Gastrocnemius medialis (tissue), 4 donors: ENCODE measurements around the gene BASP1. TPM values are rescaled to one million over a fixed set of nuclear protein-coding genes. Genes with fewer than 3 reads are reported as not detected.

ENCODE experiments used
- ATAC-seq, 2 donors: fragments of 150-250 bp; one replicate each; pipeline ENCODE4 v1.9.1; 2016
- DNase-seq, 2 donors: peaks; one replicate each; pipeline ENCODE4 v3.0.0-alpha.2; 2019
- H3K27ac ChIP-seq, 4 donors: fragments of 200-600 bp; sonication (generic); 1 replicate in 1 of 4; 2 replicates in 3 of 4; pipeline ENCODE4 v1.5.1; 2016 to 2018; ENCODE audit warnings: mild to moderate bottlenecking in 2 of 4, moderate library complexity in 1 of 4
- H3K27me3 ChIP-seq, 3 donors: fragments of 200-600 bp; sonication (generic) in 2 of 3; 1 replicate in 1 of 3; 2 replicates in 2 of 3; pipeline versions ENCODE4 v1.5.1 to v1.6.0; 2016 to 2019; ENCODE audit warnings: mild to moderate bottlenecking in 1 of 3, moderate library complexity in 1 of 3
- H3K36me3 ChIP-seq, 2 donors: fragments of 200-600 bp; sonication (generic) in 1 of 2; one replicate each; pipeline ENCODE4 v1.5.1; 2017 to 2018
- H3K4me1 ChIP-seq, 2 donors: fragments of 200-600 bp; sonication (generic) in 1 of 2; one replicate each; pipeline ENCODE4 v1.5.1; 2016 to 2017; ENCODE audit warnings: mild to moderate bottlenecking in 2 of 2
- H3K4me3 ChIP-seq, 4 donors: fragments of 200-600 bp; sonication (generic) in 3 of 4; 1 replicate in 1 of 4; 2 replicates in 3 of 4; pipeline ENCODE4 v1.5.1; 2016 to 2019; ENCODE audit warnings: mild to moderate bottlenecking in 2 of 4
- H3K9me3 ChIP-seq, 3 donors: fragments of 200-600 bp; sonication (generic) in 2 of 3; 1 replicate in 1 of 3; 2 replicates in 2 of 3; pipeline ENCODE4 v1.5.1; 2016 to 2019
- CTCF ChIP-seq, 5 experiments: fragments of 450-650 bp in 3 of 5; fragments of 200-600 bp in 2 of 5; sonication (generic) in 2 of 5; IDR thresholded peaks in 4 of 5; conservative IDR thresholded peaks in 1 of 5; 1 replicate in 4 of 5; 2 replicates in 1 of 5; pipeline ENCODE4 v1.5.1; 2016 to 2019; ENCODE audit warnings: antibody characterized with exemption in 5 of 5, mild to moderate bottlenecking in 3 of 5, moderate library complexity in 3 of 5
- POLR2A ChIP-seq, 2 donors: fragments of 450-650 bp; IDR thresholded peaks; one replicate each; pipeline ENCODE4 v1.6.1; 2017; ENCODE audit warnings: antibody characterized with exemption in 2 of 2, mild to moderate bottlenecking in 2 of 2, moderate library complexity in 2 of 2
- in situ Hi-C, 4 donors: fragments of 200-750 bp; cut with MboI; loops; one replicate each; pipeline versions ENCODE4 v1.15.0 to v1.8.0; 2017; ENCODE audit warnings: low sequenced_read_pairs in 4 of 4
- intact Hi-C: fragments of 100-400 bp; cut with DNase I; formaldehyde crosslinking; loops from one replicate; pipeline ENCODE4 v1.15.1; 2023; ENCODE audit warnings: low total_unique reads
- total RNA-seq, 4 donors: library from RNA; depleted of rRNA; stranded (reverse); fragments of >200 nt; gene quantifications; one replicate each; pipeline versions ENCODE4 v1.1.0 to v1.2.3, GENCODE V29; 2016

The BASP1 gene
- total RNA-seq, 4 donors from 2014 or later, result 0.82 to 4.0 (median 4.0) TPM; not detected in 1

- Histone ChIP-seq H3K36me3 (no peaks in the 10 kb centered on the region), H3K4me3 (no peak overlapping the region), H3K27me3 (peaks cover 30 to 69% (median 52%) of the 10 kb centered on the region in 3 donors), H3K27ac (no peak overlapping the region), H3K4me1 (peaks cover 0 to 9% of the 10 kb centered on the region in 2 donors), H3K9me3 (no peaks in the 10 kb centered on the region)
- DNase-seq, result no peak
- in situ Hi-C loops (loop anchor here in 1 of 4 donors (10.0 kb wide), 1 partner anchor 1094 kb away; no protein-coding TSS in a partner anchor), intact Hi-C loops (no loop called here)
- ATAC-seq, result no peak
- TF ChIP-seq CTCF (IDR thresholded peaks at IDR 0.05 in 4 of 5, conservative IDR thresholded peaks at IDR 0.05 in 1 of 5) (no peak), POLR2A (IDR thresholded peaks at IDR 0.05) (no peak)
Measured at GRCh38 chr5:17220469-17220868, 3.0 kb downstream of the BASP1 start.

GRCh38 chr5:17221843-17222636 is 4.6 kb downstream of the BASP1 start:
- TF ChIP-seq POLR2A (IDR thresholded peaks at IDR 0.05), result no peak
- TF ChIP-seq CTCF (IDR thresholded peaks at IDR 0.05 in 4 of 5, conservative IDR thresholded peaks at IDR 0.05 in 1 of 5), result no peak
- H3K9me3 ChIP-seq, result no peaks in the 10 kb centered on the region
- peaks cover 21 to 61% (median 37%) of the 10 kb centered on the region in 3 donors for H3K27me3 ChIP-seq
- peaks cover 0 to 9% of the 10 kb centered on the region in 2 donors for H3K4me1 ChIP-seq
- H3K4me3 ChIP-seq, result no peak overlapping the region
- intact Hi-C loops (no loop called here), in situ Hi-C loops (loop anchor here in 1 of 4 donors (10.0 kb wide), 1 partner anchor 1093 kb away; no protein-coding TSS in a partner anchor)
- DNase-seq (no peak), ATAC-seq (no peak)
- no peak overlapping the region for H3K27ac ChIP-seq
- no peaks in the 10 kb centered on the region for H3K36me3 ChIP-seq

DNA sequence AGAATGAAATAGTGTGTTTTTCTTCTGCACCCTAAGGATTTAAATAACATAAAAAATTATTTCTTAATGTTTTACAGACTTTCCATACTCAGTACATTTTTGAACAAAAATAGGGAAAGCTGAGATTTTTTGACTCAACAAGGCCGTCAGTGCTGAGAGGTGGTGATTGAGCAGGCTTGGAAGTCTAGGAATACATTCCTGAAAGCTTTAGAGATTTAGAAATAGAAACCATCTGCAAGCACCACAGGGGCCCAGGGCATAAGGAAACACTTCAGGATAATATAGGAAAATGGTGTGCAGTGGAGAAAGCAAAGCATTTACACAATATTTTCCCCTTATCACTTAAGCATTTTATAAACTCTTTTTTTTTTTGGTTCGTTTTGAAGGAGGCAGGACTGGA is 5.2 kb downstream of the BASP1 start:
- DNase-seq (no peak), ATAC-seq (no peak)
- TF ChIP-seq POLR2A (IDR thresholded peaks at IDR 0.05), result no peak
- Histone ChIP-seq H3K27ac (no peak overlapping the region), H3K36me3 (no peaks in the 10 kb centered on the region), H3K4me3 (no peak overlapping the region), H3K27me3 (peaks cover 21 to 59% (median 33%) of the 10 kb centered on the region in 3 donors), H3K4me1 (peaks cover 0 to 9% of the 10 kb centered on the region in 2 donors), H3K9me3 (no peaks in the 10 kb centered on the region)
- in situ Hi-C loops, result loop anchor here in 1 of 4 donors (10.0 kb wide), 1 partner anchor 1092 kb away; no protein-coding TSS in a partner anchor
- intact Hi-C loops, result no loop called here

GRCh38 chr5:17223367-17224185 is 6.1 kb downstream of the BASP1 start:
- intact Hi-C loops, result no loop called here
- peaks cover 0 to 5% of the 10 kb centered on the region in 2 donors for H3K4me1 ChIP-seq
- TF ChIP-seq POLR2A (IDR thresholded peaks at IDR 0.05), result no peak
- no peak for TF ChIP-seq CTCF (IDR thresholded peaks at IDR 0.05 in 4 of 5, conservative IDR thresholded peaks at IDR 0.05 in 1 of 5)
- no peaks in the 10 kb centered on the region for H3K9me3 ChIP-seq
- in situ Hi-C loops, result loop anchor here in 1 of 4 donors (10.0 kb wide), 1 partner anchor 1091 kb away; no protein-coding TSS in a partner anchor
- H3K27ac ChIP-seq, result no peak overlapping the region
- H3K4me3 ChIP-seq, result no peak overlapping the region
- DNase-seq, result no peak
- ATAC-seq, result no peak
- no peaks in the 10 kb centered on the region for H3K36me3 ChIP-seq
- peaks cover 18 to 50% (median 24%) of the 10 kb centered on the region in 3 donors for H3K27me3 ChIP-seq
